Spleen (tissue), 11 donors: ENCODE measurements around the gene MYBPHL. TPM values are rescaled to one million over a fixed set of nuclear protein-coding genes. Genes with fewer than 3 reads are reported as not detected.

Experiments used
- DNase-seq: peaks from one replicate; pipeline ENCODE4 v3.0.0-alpha.2; 2020
- H3K27ac ChIP-seq, 8 donors: fragments of 200-600 bp; sonication (generic) in 7 of 8; 1 replicate in 4 of 8; 2 replicates in 4 of 8; pipeline versions ENCODE4 v1.5.0 to v1.8.0; 2016 to 2021; ENCODE audit warnings: inconsistent platforms in 4 of 8, mild to moderate bottlenecking in 4 of 8, moderate library complexity in 1 of 8
- H3K27me3 ChIP-seq, 7 donors: fragments of 200-600 bp; sonication (generic) in 6 of 7; replicated peaks in 1 of 7; 1 replicate in 4 of 7; 2 replicates in 3 of 7; pipeline versions ENCODE4 v1.5.0 to v1.8.0; 2016 to 2021; ENCODE audit warnings: inconsistent platforms in 3 of 7, mild to moderate bottlenecking in 1 of 7
- H3K36me3 ChIP-seq, 6 donors: fragments of 200-600 bp; sonication (generic) in 5 of 6; 1 replicate in 4 of 6; 2 replicates in 2 of 6; pipeline versions ENCODE4 v1.5.0 to v1.8.0; 2016 to 2021; ENCODE audit warnings: inconsistent platforms in 2 of 6
- H3K4me1 ChIP-seq, 6 donors: fragments of 200-600 bp; sonication (generic) in 5 of 6; 1 replicate in 3 of 6; 2 replicates in 3 of 6; pipeline versions ENCODE4 v1.5.0 to v1.8.0; 2016 to 2021; ENCODE audit warnings: inconsistent platforms in 3 of 6
- H3K4me3 ChIP-seq, 8 donors: fragments of 200-600 bp; sonication (generic) in 7 of 8; 1 replicate in 4 of 8; 2 replicates in 4 of 8; pipeline versions ENCODE4 v1.5.0 to v1.8.0; 2016 to 2021; ENCODE audit warnings: inconsistent platforms in 4 of 8, mild to moderate bottlenecking in 4 of 8, moderate library complexity in 2 of 8
- H3K9me3 ChIP-seq, 8 donors: fragments of 200-600 bp; sonication (generic) in 7 of 8; 1 replicate in 4 of 8; 2 replicates in 4 of 8; pipeline versions ENCODE4 v1.5.0 to v1.8.0; 2016 to 2021; ENCODE audit warnings: inconsistent platforms in 4 of 8
- CTCF ChIP-seq, 11 experiments: fragments of 200-600 bp in 7 of 11; fragments of 450-650 bp in 4 of 11; sonication (generic) in 4 of 11; IDR thresholded peaks in 8 of 11; conservative IDR thresholded peaks in 3 of 11; 1 replicate in 7 of 11; 2 replicates in 4 of 11; pipeline versions ENCODE4 v1.4.0 to v1.8.0; 2016 to 2021; ENCODE audit warnings: antibody characterized with exemption in 11 of 11, inconsistent platforms in 4 of 11, mild to moderate bottlenecking in 1 of 11
- POLR2A ChIP-seq, 3 donors: fragments of 450-650 bp; IDR thresholded peaks; one replicate each; pipeline ENCODE4 v1.5.1; 2017; ENCODE audit warnings: antibody characterized with exemption in 3 of 3, mild to moderate bottlenecking in 1 of 3
- POLR2AphosphoS5 ChIP-seq, 3 donors: sonication (generic); formaldehyde crosslinking; IDR thresholded peaks; one replicate each; pipeline ENCODE4 v1.5.1; 2017; ENCODE audit warnings: antibody characterized with exemption in 3 of 3
- WGBS, 5 donors: extraction: QIAGEN DNeasy Blood & Tissue Kit in 3 of 5; methylation state at CpG; one replicate each; pipeline versions ENCODE4 v1.1.5 to v1.1.7; 2013 to 2018; 5-methylcytosine and 5-hydroxymethylcytosine counted together
- intact Hi-C: fragments of 100-400 bp; cut with DNase I; formaldehyde crosslinking; loops from one replicate; pipeline ENCODE4 v1.15.0; 2023; ENCODE audit warnings: low total_unique reads
- polyA plus RNA-seq, 3 donors: library from polyadenylated mRNA; stranded (reverse); fragments of 200-250 nt; gene quantifications; one replicate each; pipeline ENCODE4 v1.2.1, GENCODE V29; 2013
- total RNA-seq, 7 donors: library from RNA; depleted of rRNA in 3 of 7; stranded (reverse); fragments of >200 nt in 3 of 7; fragmentation: NEBNext Ultra II Directional in 4 of 7; extraction: Animal tissue kit (Norgen Biotek cat#: 25700) in 4 of 7; gene quantifications; one replicate each; pipeline versions ENCODE4 v1.1.0 to v1.2.1, GENCODE V29; 2016 to 2021
- donor health status: healthy with polysubstance abuse.
- donor health status: DM: no; HTN: no; CAD: no; lungs with moderate emphysema.
- donor health status: DM: no; HTN: no; CAD: no.
- donor health status: Bipolar disorder and iron deficiency.
- donor health status: healthy.
- donor health status: DM: no; HTN: no; CAD: no.
- donor health status: DM: yes; HTN: yes; CAD: no.

MYBPHL gene
- total and polyA plus RNA-seq, 10 donors: not detected

- peak; percentile 94 for DNase-seq
- Histone ChIP-seq H3K27me3 (peaks cover 0 to 10% (median 0%) of the 10 kb centered on the region in 7 donors), H3K27ac (no peak overlapping the region), H3K4me3 (no peak overlapping the region), H3K36me3 (no peaks in the 10 kb centered on the region), H3K4me1 (peaks cover 0 to 11% (median 7%) of the 10 kb centered on the region in 6 donors), H3K9me3 (no peaks in the 10 kb centered on the region)
- intact Hi-C loops: no loop called here
- peak; percentile 54 to 81 (median 76) for TF ChIP-seq POLR2AphosphoS5 (IDR thresholded peaks at IDR 0.05)
- no peak for TF ChIP-seq POLR2A (IDR thresholded peaks at IDR 0.05)
- TF ChIP-seq CTCF (IDR thresholded peaks at IDR 0.05 in 8 of 11, conservative IDR thresholded peaks at IDR 0.05 in 3 of 11): peak; percentile 90 to 100 (median 97)
- WGBS, 5 donors: 21 to 54% (median 50%) methylated on average over 16 to 29 of the region's 29 CpGs
These were observed 43.0 kb downstream of the MYBPHL start for GRCh38 chr1:109263597-109264378.

- Histone ChIP-seq H3K36me3 (no peaks in the 10 kb centered on the region), H3K9me3 (no peaks in the 10 kb centered on the region), H3K27me3 (peaks cover 0 to 10% (median 0%) of the 10 kb centered on the region in 7 donors), H3K4me1 (peaks cover 0 to 11% (median 7%) of the 10 kb centered on the region in 6 donors), H3K4me3 (no peak overlapping the region), H3K27ac (no peak overlapping the region)
- TF ChIP-seq CTCF (IDR thresholded peaks at IDR 0.05 in 8 of 11, conservative IDR thresholded peaks at IDR 0.05 in 3 of 11) (no peak), POLR2A (IDR thresholded peaks at IDR 0.05) (no peak), POLR2AphosphoS5 (IDR thresholded peaks at IDR 0.05) (no peak)
- DNase-seq: no peak
- intact Hi-C loops: no loop called here
- 62 to 75% (median 62%) methylated on average over 10 to 12 of the region's 12 CpGs for WGBS, 5 donors
These were observed 43.6 kb downstream of the MYBPHL start for GRCh38 chr1:109263234-109263596.

GRCh38 chr1:109262231-109263055, 44.4 kb downstream of the MYBPHL start:
- TF ChIP-seq POLR2A (IDR thresholded peaks at IDR 0.05) (no peak), POLR2AphosphoS5 (IDR thresholded peaks at IDR 0.05) (no peak), CTCF (IDR thresholded peaks at IDR 0.05 in 8 of 11, conservative IDR thresholded peaks at IDR 0.05 in 3 of 11) (no peak)
- no peak overlapping the region for H3K27ac ChIP-seq
- no peaks in the 10 kb centered on the region for H3K9me3 ChIP-seq
- H3K4me3 ChIP-seq: no peak overlapping the region
- peaks cover 0 to 10% (median 0%) of the 10 kb centered on the region in 7 donors for H3K27me3 ChIP-seq
- intact Hi-C loops: no loop called here
- H3K4me1 ChIP-seq: peaks cover 0 to 11% (median 7%) of the 10 kb centered on the region in 6 donors
- 87 to 92% (median 91%) methylated on average over 15 to 22 of the region's 22 CpGs for WGBS, 5 donors
- no peaks in the 10 kb centered on the region for H3K36me3 ChIP-seq
- no peak for DNase-seq

- 83 to 91% (median 88%) methylated on average over 6 of the region's 6 CpGs for WGBS, 5 donors
- no peaks in the 10 kb centered on the region for H3K36me3 ChIP-seq
- no peak overlapping the region for H3K4me3 ChIP-seq
- DNase-seq: no peak
- intact Hi-C loops: no loop called here
- peaks cover 0 to 10% (median 0%) of the 10 kb centered on the region in 7 donors for H3K27me3 ChIP-seq
- no peak overlapping the region for H3K27ac ChIP-seq
- H3K9me3 ChIP-seq: no peaks in the 10 kb centered on the region
- TF ChIP-seq POLR2AphosphoS5 (IDR thresholded peaks at IDR 0.05) (no peak), CTCF (IDR thresholded peaks at IDR 0.05 in 8 of 11, conservative IDR thresholded peaks at IDR 0.05 in 3 of 11) (no peak), POLR2A (IDR thresholded peaks at IDR 0.05) (no peak)
- H3K4me1 ChIP-seq: peaks cover 0 to 11% (median 7%) of the 10 kb centered on the region in 6 donors
These were observed 45.2 kb downstream of the MYBPHL start for GRCh38 chr1:109261578-109261977.
